ENCODE data around the gene CCDC74A. TPM values are rescaled to one million over a fixed set of nuclear protein-coding genes. Genes with fewer than 3 reads are reported as not detected.
"Not testable (repeated sequence)": the region's sequence is repeated elsewhere in the genome, so short reads cannot be mapped to it uniquely, and the experiment has no call there.

CCDC74A gene
- total RNA-seq, 1 experiment from 2014 or later = 4.0 TPM

GRCh38 chr2:131521961-131522781 is 5.5 kb upstream of the CCDC74A start:
- Histone ChIP-seq H3K36me3 (ENCODE audit: low read depth) (no peaks in the 10 kb centered on the region), H3K9me2 (ENCODE audit: insufficient read depth) (no peaks in the 10 kb centered on the region), H4K20me1 (ENCODE audit: insufficient read depth) (no peaks in the 10 kb centered on the region), H2AFZ (no peak overlapping the region), H3K9me3 (ENCODE audit: insufficient read depth, low read depth) (no peaks in the 10 kb centered on the region), H3K4me2 (no peak overlapping the region), H3K27me3 (ENCODE audit: insufficient read depth, low read depth) (no peaks in the 10 kb centered on the region), H3K4me3 (no peak overlapping the region), H3K79me2 (ENCODE audit: low read depth) (no peaks in the 10 kb centered on the region), H3K4me1 (replicated peaks; ENCODE audit: insufficient read depth) (peaks cover 1% of the 10 kb centered on the region; the same call in 1 of the 2 replicates), H3K27ac (no peak overlapping the region), H3F3A (ENCODE audit: insufficient read depth, low read depth) (no peaks in the 10 kb centered on the region)
- no TSS peak for BruUV-seq (replicated peaks)
- intact Hi-C loops (cut with micrococcal nuclease; ENCODE audit: unreplicated experiment) = no loop called here
- ChIA-PET POLR2A (ENCODE audit: unreplicated experiment) (no interaction called here), CTCF (no interaction called here)
- no peak for DNase-seq
- TF ChIP-seq CTCF (conservative IDR thresholded peaks at IDR 0.05) = no peak
- no peak for TF ChIP-seq EZH2 (IDR thresholded peaks at IDR 0.05; ENCODE audit: low read depth)

- H3K4me1 ChIP-seq (replicated peaks; ENCODE audit: insufficient read depth); H3K9me2 ChIP-seq (ENCODE audit: insufficient read depth); H2AFZ ChIP-seq; intact Hi-C loops (cut with micrococcal nuclease; ENCODE audit: unreplicated experiment); H3K9me3 ChIP-seq (ENCODE audit: insufficient read depth, low read depth); CTCF ChIA-PET; BruUV-seq (replicated peaks); H3K4me3 ChIP-seq; H3K27me3 ChIP-seq (ENCODE audit: insufficient read depth, low read depth); H3K4me2 ChIP-seq; H3K27ac ChIP-seq; H3K79me2 ChIP-seq (ENCODE audit: low read depth); H3F3A ChIP-seq (ENCODE audit: insufficient read depth, low read depth); H4K20me1 ChIP-seq (ENCODE audit: insufficient read depth); DNase-seq; H3K36me3 ChIP-seq (ENCODE audit: low read depth); POLR2A ChIA-PET (ENCODE audit: unreplicated experiment): not testable (repeated sequence)
Measured at GRCh38 chr2:131525256-131525655, 2.4 kb upstream of the CCDC74A start.

- H3K4me2 ChIP-seq; H2AFZ ChIP-seq; H3K79me2 ChIP-seq (ENCODE audit: low read depth); H3K4me1 ChIP-seq (replicated peaks; ENCODE audit: insufficient read depth); H3K27ac ChIP-seq; H3K36me3 ChIP-seq (ENCODE audit: low read depth); H3K9me3 ChIP-seq (ENCODE audit: insufficient read depth, low read depth); H3K4me3 ChIP-seq; intact Hi-C loops (cut with micrococcal nuclease; ENCODE audit: unreplicated experiment); H3K27me3 ChIP-seq (ENCODE audit: insufficient read depth, low read depth); CTCF ChIA-PET; H4K20me1 ChIP-seq (ENCODE audit: insufficient read depth); DNase-seq; H3K9me2 ChIP-seq (ENCODE audit: insufficient read depth); BruUV-seq (replicated peaks); H3F3A ChIP-seq (ENCODE audit: insufficient read depth, low read depth): not testable (repeated sequence)
- POLR2A ChIA-PET (ENCODE audit: unreplicated experiment) = interaction anchor here (0.6 kb wide), 1 partner anchor 112 kb away, joined by 3 read pairs; no protein-coding TSS in a partner anchor
Measured at GRCh38 chr2:131528981-131529863, 1.5 kb downstream of the CCDC74A start.

- not testable (repeated sequence) for BruUV-seq (replicated peaks)
Measured at GRCh38 chr2:131529864-131530445, 2.3 kb downstream of the CCDC74A start.

GRCh38 chr2:131530626-131531344 is 3.1 kb downstream of the CCDC74A start:
- H3K79me2 ChIP-seq (ENCODE audit: low read depth); H3K27me3 ChIP-seq (ENCODE audit: insufficient read depth, low read depth); H3K36me3 ChIP-seq (ENCODE audit: low read depth); H3K4me2 ChIP-seq; BruUV-seq (replicated peaks); CTCF ChIA-PET; H3K9me3 ChIP-seq (ENCODE audit: insufficient read depth, low read depth); H3K4me1 ChIP-seq (replicated peaks; ENCODE audit: insufficient read depth); intact Hi-C loops (cut with micrococcal nuclease; ENCODE audit: unreplicated experiment); H3K9me2 ChIP-seq (ENCODE audit: insufficient read depth); H4K20me1 ChIP-seq (ENCODE audit: insufficient read depth); H2AFZ ChIP-seq; H3K27ac ChIP-seq; DNase-seq; H3F3A ChIP-seq (ENCODE audit: insufficient read depth, low read depth); POLR2A ChIA-PET (ENCODE audit: unreplicated experiment); H3K4me3 ChIP-seq: not testable (repeated sequence)

More at GRCh38 chr2:131529864-131530445, 2.3 kb downstream of the CCDC74A start:
- H3K27me3 ChIP-seq (ENCODE audit: insufficient read depth, low read depth); H3K9me3 ChIP-seq (ENCODE audit: insufficient read depth, low read depth); H2AFZ ChIP-seq; H3K27ac ChIP-seq; intact Hi-C loops (cut with micrococcal nuclease; ENCODE audit: unreplicated experiment); H3K4me3 ChIP-seq; H3F3A ChIP-seq (ENCODE audit: insufficient read depth, low read depth); H3K9me2 ChIP-seq (ENCODE audit: insufficient read depth); H3K79me2 ChIP-seq (ENCODE audit: low read depth); CTCF ChIA-PET; H3K4me2 ChIP-seq; POLR2A ChIA-PET (ENCODE audit: unreplicated experiment); H3K36me3 ChIP-seq (ENCODE audit: low read depth); H3K4me1 ChIP-seq (replicated peaks; ENCODE audit: insufficient read depth); H4K20me1 ChIP-seq (ENCODE audit: insufficient read depth); DNase-seq: not testable (repeated sequence)
